Measurements from ENCODE around the gene LYPLA2.
A peak's percentile ranks its signal among the peaks of the same experiment; 100 is the strongest.
"Not testable (repeated sequence)": the region's sequence is repeated elsewhere in the genome, so short reads cannot be mapped to it uniquely, and the experiment has no call there.

LYPLA2 gene

DNA sequence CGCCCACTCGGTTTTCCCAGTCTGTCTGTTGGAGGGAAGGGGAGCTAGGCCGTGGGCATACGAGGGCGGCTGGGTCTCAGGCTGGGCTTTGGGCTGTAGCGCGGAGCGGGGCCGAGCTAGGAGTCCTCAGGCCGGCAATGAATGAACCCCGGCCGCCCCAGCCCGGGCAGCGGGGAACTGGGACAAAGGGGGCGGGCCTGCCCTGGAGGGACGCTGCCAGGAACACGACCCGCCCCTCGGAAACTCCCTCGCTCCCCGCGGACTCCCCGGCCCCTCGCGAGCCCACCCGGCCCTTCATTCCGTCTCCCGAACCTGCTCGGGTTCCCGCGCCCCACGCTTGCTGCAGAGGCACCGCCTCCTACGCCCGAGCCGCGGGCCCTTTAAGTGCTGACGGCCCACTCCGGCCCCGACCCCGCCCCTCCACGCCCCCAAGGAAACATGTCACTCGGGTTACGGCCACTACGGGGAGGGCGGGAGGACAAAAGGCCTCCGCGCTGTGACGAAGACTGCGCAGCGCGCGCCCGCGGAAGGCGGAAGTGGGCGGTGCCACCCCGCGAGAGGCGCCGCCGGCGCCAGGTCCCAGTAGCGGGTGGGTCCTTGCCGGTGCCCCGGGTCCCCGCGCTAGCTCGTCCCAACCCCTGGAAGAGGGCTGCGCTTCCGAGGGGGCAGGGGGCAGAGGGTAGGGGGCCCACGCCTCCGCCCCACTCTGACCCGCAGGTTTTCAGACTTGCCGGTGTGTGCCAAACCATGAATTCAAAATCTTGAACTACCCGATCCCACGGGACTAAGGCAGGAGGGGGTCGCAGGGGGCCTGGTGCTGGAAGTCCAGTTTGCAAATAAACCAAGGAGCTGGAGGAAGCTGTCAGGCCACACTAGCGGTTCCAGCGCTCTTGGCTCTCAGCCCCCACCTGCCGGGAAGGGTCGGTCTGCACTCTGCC lies 9.7 kb downstream of the LYPLA2 start, which contains the start of gene GALE:
GALE (minus strand) TSS at position 355 of the 938 bp plus-strand sequence. CDS start 1,747 bp downstream, outside the sequence.
- H3K36me3 ChIP-seq (ENCODE audit: low read length), result no peaks in the 10 kb centered on the region
- no peaks in the 10 kb centered on the region for H3K79me2 ChIP-seq (ENCODE audit: insufficient read depth, low read length)
- no peaks in the 10 kb centered on the region for H3K9me3 ChIP-seq (ENCODE audit: insufficient read depth, low read length)
- no peaks in the 10 kb centered on the region for H3K27me3 ChIP-seq (ENCODE audit: low read length)
- peak within 1 kb of the TSS; percentile 23 for H3K27ac ChIP-seq (ENCODE audit: low read depth, low read length)
- H3F3A ChIP-seq (ENCODE audit: insufficient read depth), result no peaks in the 10 kb centered on the region; the same call in 1 of the 2 replicates
- peak within 1 kb of the TSS; percentile 86 for H3K4me3 ChIP-seq (ENCODE audit: insufficient read depth, low read length, poor library complexity, severe bottlenecking)
- no peaks in the 10 kb centered on the region for H4K20me1 ChIP-seq (ENCODE audit: low read depth, low read length)
- peak within 1 kb of the TSS; percentile 69 for H3K4me2 ChIP-seq (ENCODE audit: low read depth, low read length, poor library complexity, severe bottlenecking)
- no peak for TF ChIP-seq EZH2phosphoT487 (conservative IDR thresholded peaks at IDR 0.05; ENCODE audit: low read length)
- TF ChIP-seq, protein P1, sequence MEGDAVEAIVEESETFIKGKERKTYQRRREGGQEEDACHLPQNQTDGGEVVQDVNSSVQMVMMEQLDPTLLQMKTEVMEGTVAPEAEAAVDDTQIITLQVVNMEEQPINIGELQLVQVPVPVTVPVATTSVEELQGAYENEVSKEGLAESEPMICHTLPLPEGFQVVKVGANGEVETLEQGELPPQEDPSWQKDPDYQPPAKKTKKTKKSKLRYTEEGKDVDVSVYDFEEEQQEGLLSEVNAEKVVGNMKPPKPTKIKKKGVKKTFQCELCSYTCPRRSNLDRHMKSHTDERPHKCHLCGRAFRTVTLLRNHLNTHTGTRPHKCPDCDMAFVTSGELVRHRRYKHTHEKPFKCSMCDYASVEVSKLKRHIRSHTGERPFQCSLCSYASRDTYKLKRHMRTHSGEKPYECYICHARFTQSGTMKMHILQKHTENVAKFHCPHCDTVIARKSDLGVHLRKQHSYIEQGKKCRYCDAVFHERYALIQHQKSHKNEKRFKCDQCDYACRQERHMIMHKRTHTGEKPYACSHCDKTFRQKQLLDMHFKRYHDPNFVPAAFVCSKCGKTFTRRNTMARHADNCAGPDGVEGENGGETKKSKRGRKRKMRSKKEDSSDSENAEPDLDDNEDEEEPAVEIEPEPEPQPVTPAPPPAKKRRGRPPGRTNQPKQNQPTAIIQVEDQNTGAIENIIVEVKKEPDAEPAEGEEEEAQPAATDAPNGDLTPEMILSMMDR (IDR thresholded peaks at IDR 0.05; ENCODE audit: insufficient read depth, low read length, poor library complexity, severe bottlenecking), result no peak
- H3K9me2 ChIP-seq (replicated peaks; ENCODE audit: insufficient read depth, low read length), result no peaks in the 10 kb centered on the region
- H3K9ac ChIP-seq (ENCODE audit: low read length), result peak within 1 kb of the TSS; percentile 86
- H2AFZ ChIP-seq (ENCODE audit: low read depth, low read length, severe bottlenecking), result peak within 1 kb of the TSS; percentile 69

GRCh38 chr1:23801338-23801748 lies 10.4 kb downstream of the LYPLA2 start:
- no peak for TF ChIP-seq EZH2phosphoT487 (conservative IDR thresholded peaks at IDR 0.05; ENCODE audit: low read length)
- TF ChIP-seq, protein P1 (IDR thresholded peaks at IDR 0.05; ENCODE audit: insufficient read depth, low read length, poor library complexity, severe bottlenecking), result no peak
- Histone ChIP-seq H3K9ac (ENCODE audit: low read length) (peak overlapping the region; percentile 86), H3K36me3 (ENCODE audit: low read length) (no peaks in the 10 kb centered on the region), H4K20me1 (ENCODE audit: low read depth, low read length) (no peaks in the 10 kb centered on the region), H3F3A (ENCODE audit: insufficient read depth) (no peaks in the 10 kb centered on the region; the same call in 1 of the 2 replicates), H3K27ac (ENCODE audit: low read depth, low read length) (0 out of 2 replicates have a peak overlapping the region, but pooled peaks have one; percentile 23), H3K4me3 (ENCODE audit: insufficient read depth, low read length, poor library complexity, severe bottlenecking) (peak overlapping the region; percentile 86), H3K9me2 (replicated peaks; ENCODE audit: insufficient read depth, low read length) (no peaks in the 10 kb centered on the region), H3K79me2 (ENCODE audit: insufficient read depth, low read length) (no peaks in the 10 kb centered on the region), H2AFZ (ENCODE audit: low read depth, low read length, severe bottlenecking) (no peak overlapping the region), H3K4me2 (ENCODE audit: low read depth, low read length, poor library complexity, severe bottlenecking) (peak overlapping the region; percentile 69), H3K9me3 (ENCODE audit: insufficient read depth, low read length) (no peaks in the 10 kb centered on the region), H3K27me3 (ENCODE audit: low read length) (no peaks in the 10 kb centered on the region)

- Histone ChIP-seq H3K27ac (ENCODE audit: low read depth, low read length) (no peak overlapping the region), H3K79me2 (ENCODE audit: insufficient read depth, low read length) (no peaks in the 10 kb centered on the region), H3K4me3 (ENCODE audit: insufficient read depth, low read length, poor library complexity, severe bottlenecking) (peak overlapping the region; percentile 86), H3F3A (ENCODE audit: insufficient read depth) (no peaks in the 10 kb centered on the region; the same call in 1 of the 2 replicates), H3K9me2 (replicated peaks; ENCODE audit: insufficient read depth, low read length) (no peaks in the 10 kb centered on the region), H3K9ac (ENCODE audit: low read length) (0 out of 2 replicates have a peak overlapping the region, but pooled peaks have one; percentile 86), H3K9me3 (ENCODE audit: insufficient read depth, low read length) (no peaks in the 10 kb centered on the region), H3K4me2 (ENCODE audit: low read depth, low read length, poor library complexity, severe bottlenecking) (peak overlapping the region; percentile 69), H3K36me3 (ENCODE audit: low read length) (no peaks in the 10 kb centered on the region), H4K20me1 (ENCODE audit: low read depth, low read length) (no peaks in the 10 kb centered on the region), H2AFZ (ENCODE audit: low read depth, low read length, severe bottlenecking) (no peak overlapping the region), H3K27me3 (ENCODE audit: low read length) (no peaks in the 10 kb centered on the region)
- TF ChIP-seq, protein P1 (IDR thresholded peaks at IDR 0.05; ENCODE audit: insufficient read depth, low read length, poor library complexity, severe bottlenecking), result no peak
Observed at GRCh38 chr1:23801876-23802275, 10.9 kb downstream of the LYPLA2 start.

GRCh38 chr1:23802809-23803342 lies 11.9 kb downstream of the LYPLA2 start:
- H3K36me3 ChIP-seq (ENCODE audit: low read length); H3K9me3 ChIP-seq (ENCODE audit: insufficient read depth, low read length); H3K27ac ChIP-seq (ENCODE audit: low read depth, low read length); H3F3A ChIP-seq (ENCODE audit: insufficient read depth); H3K4me3 ChIP-seq (ENCODE audit: insufficient read depth, low read length, poor library complexity, severe bottlenecking); H3K9ac ChIP-seq (ENCODE audit: low read length); H3K79me2 ChIP-seq (ENCODE audit: insufficient read depth, low read length); H3K27me3 ChIP-seq (ENCODE audit: low read length); H4K20me1 ChIP-seq (ENCODE audit: low read depth, low read length); H2AFZ ChIP-seq (ENCODE audit: low read depth, low read length, severe bottlenecking); H3K9me2 ChIP-seq (replicated peaks; ENCODE audit: insufficient read depth, low read length); H3K4me2 ChIP-seq (ENCODE audit: low read depth, low read length, poor library complexity, severe bottlenecking): not testable (repeated sequence)
